ENCODE data around the gene KLF9.

DNA sequence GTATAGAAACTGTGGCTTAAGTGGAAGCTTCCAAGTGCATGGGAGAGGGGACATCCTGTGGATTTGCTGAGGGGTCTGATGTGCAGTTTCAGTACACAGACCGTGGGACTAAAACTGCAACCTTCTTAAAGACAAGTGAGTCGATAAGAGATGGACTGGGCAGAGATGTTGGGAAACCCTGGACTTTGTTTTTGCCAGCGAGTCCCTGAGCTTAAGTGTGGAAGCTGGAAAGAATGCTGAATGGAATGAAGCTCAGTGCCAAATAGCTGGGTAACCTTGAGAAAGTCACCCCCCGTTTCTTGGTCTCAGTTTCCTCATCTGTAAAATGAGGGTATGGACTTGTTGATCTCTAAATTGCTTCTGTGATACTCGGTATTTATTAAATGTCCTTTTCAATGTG is 37.3 kb upstream of the KLF9 start:
- no peak for TF ChIP-seq TEAD4 (CRISPR knock-in tag; IDR thresholded peaks at IDR 0.05)
- TF ChIP-seq, protein P1, sequence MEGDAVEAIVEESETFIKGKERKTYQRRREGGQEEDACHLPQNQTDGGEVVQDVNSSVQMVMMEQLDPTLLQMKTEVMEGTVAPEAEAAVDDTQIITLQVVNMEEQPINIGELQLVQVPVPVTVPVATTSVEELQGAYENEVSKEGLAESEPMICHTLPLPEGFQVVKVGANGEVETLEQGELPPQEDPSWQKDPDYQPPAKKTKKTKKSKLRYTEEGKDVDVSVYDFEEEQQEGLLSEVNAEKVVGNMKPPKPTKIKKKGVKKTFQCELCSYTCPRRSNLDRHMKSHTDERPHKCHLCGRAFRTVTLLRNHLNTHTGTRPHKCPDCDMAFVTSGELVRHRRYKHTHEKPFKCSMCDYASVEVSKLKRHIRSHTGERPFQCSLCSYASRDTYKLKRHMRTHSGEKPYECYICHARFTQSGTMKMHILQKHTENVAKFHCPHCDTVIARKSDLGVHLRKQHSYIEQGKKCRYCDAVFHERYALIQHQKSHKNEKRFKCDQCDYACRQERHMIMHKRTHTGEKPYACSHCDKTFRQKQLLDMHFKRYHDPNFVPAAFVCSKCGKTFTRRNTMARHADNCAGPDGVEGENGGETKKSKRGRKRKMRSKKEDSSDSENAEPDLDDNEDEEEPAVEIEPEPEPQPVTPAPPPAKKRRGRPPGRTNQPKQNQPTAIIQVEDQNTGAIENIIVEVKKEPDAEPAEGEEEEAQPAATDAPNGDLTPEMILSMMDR (IDR thresholded peaks at IDR 0.05): no peak

All from WTC11 (cell line).